ENCODE measurements around the gene ZNF575. TPM values are rescaled to one million over a fixed set of nuclear protein-coding genes. Genes with fewer than 3 reads are reported as not detected.

Gene ZNF575
- total RNA-seq, 1 donor from 2014 or later, result 4.1 TPM

DNA sequence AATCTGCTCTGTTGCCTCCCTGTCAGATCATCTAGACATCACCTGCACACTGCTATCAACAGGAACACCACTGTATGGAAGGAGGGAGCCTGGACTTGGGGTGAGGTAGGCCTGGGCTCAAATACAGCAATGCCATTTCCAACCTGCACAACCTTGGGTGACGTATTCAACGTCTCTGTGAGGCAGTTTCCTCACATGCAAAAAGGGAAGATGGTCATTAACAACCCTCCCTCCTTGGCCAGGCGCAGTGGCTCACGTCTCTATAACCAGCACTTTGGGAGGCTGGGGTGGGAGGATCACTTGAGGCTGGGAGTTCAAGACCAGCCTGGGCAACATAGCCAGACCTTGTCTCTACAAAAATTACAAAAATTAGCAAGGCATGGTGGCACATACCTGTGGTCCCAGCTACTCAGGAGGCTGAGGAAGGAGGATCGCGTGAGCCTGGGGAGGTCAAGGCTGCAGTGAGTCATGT, 29.3 kb downstream of the ZNF575 start:
- Mint-ChIP-seq H3K9me3 (ENCODE audit: low read depth) (no peaks in the 10 kb centered on the region), H3K27ac (ENCODE audit: unreplicated experiment) (peak overlapping the region; percentile 87), H3K36me3 (ENCODE audit: low read depth) (peaks cover 11% of the 10 kb centered on the region), H3K4me1 (ENCODE audit: low read depth) (peaks cover 17% of the 10 kb centered on the region), H3K4me3 (ENCODE audit: unreplicated experiment) (no peak overlapping the region), H3K27me3 (ENCODE audit: low read depth) (no peaks in the 10 kb centered on the region)
- peak; percentile 32 for DNase-seq (ENCODE audit: low spot score)
- TF ChIP-seq, protein P1, sequence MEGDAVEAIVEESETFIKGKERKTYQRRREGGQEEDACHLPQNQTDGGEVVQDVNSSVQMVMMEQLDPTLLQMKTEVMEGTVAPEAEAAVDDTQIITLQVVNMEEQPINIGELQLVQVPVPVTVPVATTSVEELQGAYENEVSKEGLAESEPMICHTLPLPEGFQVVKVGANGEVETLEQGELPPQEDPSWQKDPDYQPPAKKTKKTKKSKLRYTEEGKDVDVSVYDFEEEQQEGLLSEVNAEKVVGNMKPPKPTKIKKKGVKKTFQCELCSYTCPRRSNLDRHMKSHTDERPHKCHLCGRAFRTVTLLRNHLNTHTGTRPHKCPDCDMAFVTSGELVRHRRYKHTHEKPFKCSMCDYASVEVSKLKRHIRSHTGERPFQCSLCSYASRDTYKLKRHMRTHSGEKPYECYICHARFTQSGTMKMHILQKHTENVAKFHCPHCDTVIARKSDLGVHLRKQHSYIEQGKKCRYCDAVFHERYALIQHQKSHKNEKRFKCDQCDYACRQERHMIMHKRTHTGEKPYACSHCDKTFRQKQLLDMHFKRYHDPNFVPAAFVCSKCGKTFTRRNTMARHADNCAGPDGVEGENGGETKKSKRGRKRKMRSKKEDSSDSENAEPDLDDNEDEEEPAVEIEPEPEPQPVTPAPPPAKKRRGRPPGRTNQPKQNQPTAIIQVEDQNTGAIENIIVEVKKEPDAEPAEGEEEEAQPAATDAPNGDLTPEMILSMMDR (IDR thresholded peaks at IDR 0.05), result no peak

DNA sequence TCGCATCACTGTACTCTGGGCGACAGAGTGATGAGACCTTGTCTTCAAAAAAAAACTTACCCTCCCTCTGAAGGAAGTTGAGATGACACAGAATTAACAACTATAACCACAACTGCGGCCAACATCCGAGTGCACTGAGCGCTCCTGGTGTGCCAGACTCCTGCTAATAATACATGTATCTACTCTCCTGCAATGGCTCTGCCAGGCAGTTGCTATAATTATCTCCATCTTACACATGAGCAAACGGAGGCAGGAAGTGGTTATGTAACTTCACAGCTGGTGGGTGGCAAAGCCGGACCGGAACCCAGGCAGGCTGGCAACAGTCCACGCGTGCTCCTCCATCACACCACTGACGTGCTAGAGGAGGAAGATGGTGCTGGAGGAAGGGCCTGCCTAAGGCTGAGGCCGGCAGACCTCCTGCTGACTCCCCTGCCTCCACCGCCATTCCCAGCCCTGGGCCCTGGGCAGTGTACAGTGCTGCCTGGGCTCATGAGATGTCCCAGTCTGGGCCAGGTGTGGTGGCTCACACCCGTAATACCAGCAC, 29.8 kb downstream of the ZNF575 start:
- TF ChIP-seq, protein P1 (IDR thresholded peaks at IDR 0.05), result no peak
- DNase-seq (ENCODE audit: low spot score), result peak; percentile 86
- H3K9me3 Mint-ChIP-seq (ENCODE audit: low read depth), result no peaks in the 10 kb centered on the region
- H3K4me1 Mint-ChIP-seq (ENCODE audit: low read depth), result peaks cover 17% of the 10 kb centered on the region
- H3K27ac Mint-ChIP-seq (ENCODE audit: unreplicated experiment), result peak overlapping the region; percentile 87
- H3K36me3 Mint-ChIP-seq (ENCODE audit: low read depth), result peaks cover 11% of the 10 kb centered on the region
- H3K4me3 Mint-ChIP-seq (ENCODE audit: unreplicated experiment), result no peak overlapping the region
- no peaks in the 10 kb centered on the region for H3K27me3 Mint-ChIP-seq (ENCODE audit: low read depth)

DNA sequence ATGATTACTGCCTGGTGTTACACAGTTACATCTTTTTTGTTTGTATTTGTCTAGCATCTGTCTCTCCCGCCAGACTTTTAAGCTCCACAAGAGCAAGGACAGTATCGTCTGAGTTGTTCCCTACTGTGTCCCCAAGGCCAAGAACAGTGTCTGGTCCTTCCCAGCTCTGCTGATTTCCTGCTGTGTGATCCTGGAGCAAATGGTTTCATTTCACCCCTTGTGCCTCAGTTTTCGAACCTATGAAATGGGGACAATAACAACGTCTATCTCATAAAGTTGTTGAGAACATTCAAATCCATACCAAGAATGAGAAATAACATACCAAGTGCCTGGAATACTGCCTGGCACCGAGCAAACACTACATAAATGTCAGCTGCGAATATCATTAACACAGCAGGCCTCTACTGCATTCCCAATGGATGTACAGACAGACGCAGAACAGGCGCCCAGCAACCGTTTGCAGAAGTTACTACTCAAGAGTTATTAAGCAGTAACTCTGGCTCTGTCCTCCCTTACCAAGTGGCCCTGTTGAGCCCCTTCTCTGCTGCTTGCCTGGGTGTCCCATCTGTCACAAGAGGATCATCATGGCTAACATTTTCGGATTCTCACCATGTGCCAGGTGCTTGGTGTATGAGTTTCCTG, 30.9 kb downstream of the ZNF575 start:
- H3K9me3 Mint-ChIP-seq (ENCODE audit: low read depth), result no peaks in the 10 kb centered on the region
- H3K4me1 Mint-ChIP-seq (ENCODE audit: low read depth), result peaks cover 17% of the 10 kb centered on the region
- H3K27ac Mint-ChIP-seq (ENCODE audit: unreplicated experiment), result peak overlapping the region; percentile 76
- no peak for DNase-seq (ENCODE audit: low spot score)
- H3K27me3 Mint-ChIP-seq (ENCODE audit: low read depth), result no peaks in the 10 kb centered on the region
- H3K4me3 Mint-ChIP-seq (ENCODE audit: unreplicated experiment), result no peak overlapping the region
- TF ChIP-seq, protein P1 (IDR thresholded peaks at IDR 0.05), result no peak
- H3K36me3 Mint-ChIP-seq (ENCODE audit: low read depth), result peaks cover 11% of the 10 kb centered on the region

DNA sequence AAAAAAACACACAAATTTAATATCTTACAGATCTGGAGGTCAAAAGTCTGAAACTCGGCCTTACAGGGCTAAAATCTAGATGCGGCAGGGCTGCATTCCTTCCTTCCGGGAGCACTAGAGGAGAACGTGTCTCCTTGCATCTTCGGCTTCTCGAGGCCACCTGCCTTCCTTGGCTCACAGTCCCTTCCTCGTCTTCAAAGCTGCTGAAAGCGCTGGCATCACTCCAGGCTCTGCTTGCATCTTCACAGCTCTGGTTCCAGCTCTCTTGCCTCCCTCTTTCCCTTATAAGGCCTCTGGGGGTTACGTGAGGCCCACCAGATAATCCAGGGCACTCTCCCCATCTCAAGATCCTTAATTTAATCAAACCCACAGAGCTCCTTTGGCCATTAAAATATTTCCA, 31.8 kb downstream of the ZNF575 start:
- Mint-ChIP-seq H3K27ac (ENCODE audit: unreplicated experiment) (no peak overlapping the region), H3K27me3 (ENCODE audit: low read depth) (no peaks in the 10 kb centered on the region), H3K4me1 (ENCODE audit: low read depth) (peaks cover 17% of the 10 kb centered on the region), H3K36me3 (ENCODE audit: low read depth) (peaks cover 9% of the 10 kb centered on the region), H3K4me3 (ENCODE audit: unreplicated experiment) (no peak overlapping the region), H3K9me3 (ENCODE audit: low read depth) (no peaks in the 10 kb centered on the region)
- DNase-seq (ENCODE audit: low spot score), result no peak
- TF ChIP-seq, protein P1 (IDR thresholded peaks at IDR 0.05), result no peak

DNA sequence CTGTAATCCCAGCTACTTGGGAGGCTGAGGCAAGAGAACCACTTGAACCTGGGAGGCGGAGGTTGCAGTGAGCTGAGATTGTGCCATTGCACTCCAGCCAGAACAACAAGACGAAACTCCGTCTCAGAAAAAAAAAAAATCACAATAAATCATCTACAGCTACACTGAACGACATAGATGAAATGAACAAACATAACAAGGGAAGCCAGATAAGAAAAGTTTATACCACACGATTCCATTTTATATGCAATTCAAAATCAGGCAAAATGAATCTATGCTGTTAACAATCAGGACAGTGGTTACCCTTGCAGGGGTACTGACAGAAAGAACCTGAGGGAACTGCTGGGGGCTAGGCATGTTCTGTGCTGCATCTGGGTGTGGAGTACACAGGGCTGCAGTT, 36.7 kb downstream of the ZNF575 start:
- Mint-ChIP-seq H3K4me3 (ENCODE audit: unreplicated experiment) (no peak overlapping the region), H3K27ac (ENCODE audit: unreplicated experiment) (no peak overlapping the region), H3K36me3 (ENCODE audit: low read depth) (peaks cover 2% of the 10 kb centered on the region), H3K9me3 (ENCODE audit: low read depth) (no peaks in the 10 kb centered on the region), H3K27me3 (ENCODE audit: low read depth) (no peaks in the 10 kb centered on the region), H3K4me1 (ENCODE audit: low read depth) (peaks cover 7% of the 10 kb centered on the region)
- TF ChIP-seq, protein P1 (IDR thresholded peaks at IDR 0.05), result no peak
- no peak for DNase-seq (ENCODE audit: low spot score)
